GM21723 (cell line): ENCODE data around the gene GOLGA6L2.
"Not testable (repeated sequence)": the region's sequence is repeated elsewhere in the genome, so short reads cannot be mapped to it uniquely, and the experiment has no call there.

ENCODE experiments used
- ATAC-seq: cut with Tn5 transposase; IDR thresholded peaks from one replicate; pipeline ENCODE4 v1.9.1; 2021; ENCODE audit warnings: mild to moderate bottlenecking, moderate library complexity; ENCODE audit not compliant: unreplicated experiment

The GOLGA6L2 gene

GRCh38 chr15:23425327-23425726 lies 21.7 kb downstream of the GOLGA6L2 start:
- ATAC-seq = not testable (repeated sequence)

DNA sequence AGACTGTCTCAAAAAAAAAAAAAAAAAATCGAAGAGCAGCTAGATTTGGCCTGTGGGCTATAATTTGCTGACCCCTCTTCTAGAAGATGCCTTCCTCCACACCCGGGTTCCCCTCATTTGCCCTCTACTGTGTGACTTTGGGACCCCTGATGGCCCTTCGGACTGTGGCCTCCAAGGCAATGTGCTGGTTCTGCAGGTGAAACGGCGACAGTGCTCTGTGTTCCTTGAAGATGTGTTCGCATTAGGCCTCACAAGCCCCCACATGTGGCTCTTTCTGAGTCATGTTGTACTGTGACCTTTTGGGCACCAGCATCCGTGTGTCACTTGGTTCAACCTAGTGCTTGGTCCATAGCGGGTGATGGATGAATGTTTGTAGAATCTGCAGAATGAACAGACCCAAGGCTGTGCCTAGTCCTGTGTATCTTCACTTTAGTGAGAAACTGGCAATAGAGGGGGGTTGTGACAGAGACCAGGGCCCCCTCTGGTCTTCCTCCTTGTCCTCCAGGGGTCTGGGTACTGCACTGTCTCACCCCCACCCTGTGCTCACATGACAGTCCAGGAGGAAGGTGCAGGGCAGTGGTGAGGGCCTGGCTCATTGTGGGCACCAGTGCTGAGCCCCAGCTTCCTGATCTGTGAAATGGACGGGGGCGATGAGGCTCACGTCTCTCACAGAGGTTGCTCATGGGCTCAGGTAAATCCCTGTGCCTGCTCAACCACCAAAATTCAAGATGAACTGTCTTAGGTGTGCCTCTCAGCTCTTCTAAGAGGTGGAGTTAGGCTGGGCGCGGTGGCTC lies 22.7 kb downstream of the GOLGA6L2 start:
- ATAC-seq = no peak

- ATAC-seq = peak; percentile 60
Observed at GRCh38 chr15:23422946-23423708, 23.9 kb downstream of the GOLGA6L2 start.

DNA sequence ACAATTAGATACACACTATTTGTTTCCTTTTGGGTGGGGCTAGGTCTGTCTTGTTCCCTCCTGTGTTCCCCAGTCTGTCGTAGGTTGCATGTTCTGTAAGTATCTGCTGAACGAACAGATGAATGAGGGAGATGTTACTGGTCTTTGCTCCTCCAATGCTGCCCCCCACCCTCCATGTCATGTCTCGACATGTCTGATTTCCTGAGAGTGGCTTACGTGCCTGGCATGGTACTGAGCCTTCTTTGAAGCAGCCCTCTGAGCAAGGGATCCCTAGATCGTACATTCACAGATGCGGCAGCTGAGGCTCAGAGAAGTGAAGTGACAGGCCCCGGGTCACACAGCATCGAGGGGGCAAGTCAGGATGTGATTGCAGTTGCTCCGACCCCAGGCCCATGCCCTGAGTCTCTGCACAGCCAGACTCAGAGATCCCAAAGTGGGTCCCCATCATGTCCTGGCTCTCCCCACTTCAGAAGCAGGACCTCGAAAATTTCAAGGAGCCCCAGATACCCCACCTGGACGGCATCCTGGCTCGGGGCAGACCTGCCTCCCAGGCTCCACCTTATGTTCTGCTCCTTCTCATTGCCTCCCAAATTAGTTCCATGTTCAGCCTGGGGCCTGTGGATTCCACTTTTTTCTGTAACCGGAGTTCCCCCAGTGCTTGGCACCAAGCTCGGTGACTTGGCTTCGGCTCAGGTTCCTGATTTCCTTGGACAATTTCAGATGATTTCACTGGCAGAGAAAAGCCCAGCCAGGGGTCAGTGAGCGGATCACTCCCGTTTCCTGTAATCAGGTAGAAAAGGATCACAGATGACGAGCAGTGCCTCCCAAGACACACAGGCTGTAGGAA lies 24.7 kb downstream of the GOLGA6L2 start:
- ATAC-seq = no peak

GRCh38 chr15:23420806-23421575 lies 26.1 kb downstream of the GOLGA6L2 start:
- no peak for ATAC-seq

DNA sequence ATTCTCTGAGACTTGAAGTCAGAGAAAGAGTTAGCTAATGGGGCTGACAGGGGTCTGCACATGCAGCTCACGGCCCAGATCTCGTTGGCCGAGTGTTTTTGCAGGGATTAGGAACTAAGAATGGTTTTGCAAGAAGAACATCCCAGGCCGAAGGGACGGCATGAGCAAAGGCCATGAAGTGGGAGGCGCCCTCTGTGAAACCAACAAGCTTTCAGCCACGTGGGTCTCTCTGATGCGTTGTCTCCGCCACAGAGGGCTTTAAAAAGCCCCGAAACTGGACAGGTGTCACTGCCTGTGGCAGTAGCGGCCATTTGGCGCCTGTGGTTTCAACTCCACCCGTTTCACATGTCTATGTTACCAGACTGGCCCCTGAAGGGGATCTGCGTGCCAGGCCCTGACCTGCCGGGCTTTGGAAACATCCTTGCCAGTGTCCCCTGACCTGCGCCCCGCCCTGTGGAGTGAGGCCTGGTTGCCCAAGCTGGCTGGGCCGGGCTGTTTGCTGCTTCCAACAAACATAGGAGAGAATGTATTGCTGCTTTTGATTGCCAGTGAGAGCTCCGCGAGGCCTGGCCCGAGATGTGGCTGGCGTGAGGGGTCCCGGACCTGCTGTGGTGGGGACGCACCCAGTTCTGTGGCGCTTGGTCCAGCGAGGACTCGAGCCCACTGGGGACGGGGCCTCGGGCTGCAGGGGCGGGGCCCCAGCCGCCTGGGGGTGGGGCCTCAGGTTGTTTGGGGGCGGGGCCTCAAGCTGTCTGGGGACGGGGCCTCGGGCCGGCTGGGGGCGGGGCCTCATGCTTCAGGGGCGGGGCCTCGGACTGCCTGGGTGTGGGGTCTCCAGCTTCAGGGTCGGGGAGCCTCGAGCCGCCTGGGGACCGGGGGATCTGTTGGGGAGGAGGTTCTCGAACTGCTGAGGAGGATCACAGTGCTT lies 30.4 kb downstream of the GOLGA6L2 start:
- ATAC-seq = no peak

DNA sequence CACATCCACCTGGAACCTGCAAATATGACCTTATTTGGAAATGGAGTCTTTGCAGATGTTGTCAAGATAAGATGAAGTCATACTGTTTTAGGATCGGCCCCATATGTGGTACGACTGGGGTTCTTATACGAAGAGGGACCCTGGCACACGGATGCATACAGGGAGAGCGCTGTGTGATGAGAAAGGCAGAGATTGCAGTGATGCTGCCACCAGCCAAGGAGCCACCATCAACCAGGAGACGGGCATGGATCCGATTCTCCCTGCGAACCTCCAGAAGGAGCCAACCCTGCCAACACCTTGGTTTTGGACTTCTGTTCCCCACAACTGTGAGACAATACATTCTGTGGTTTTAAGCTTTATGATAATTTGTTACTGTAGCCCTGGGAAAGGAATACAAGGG lies 31.2 kb downstream of the GOLGA6L2 start:
- not testable (repeated sequence) for ATAC-seq

DNA sequence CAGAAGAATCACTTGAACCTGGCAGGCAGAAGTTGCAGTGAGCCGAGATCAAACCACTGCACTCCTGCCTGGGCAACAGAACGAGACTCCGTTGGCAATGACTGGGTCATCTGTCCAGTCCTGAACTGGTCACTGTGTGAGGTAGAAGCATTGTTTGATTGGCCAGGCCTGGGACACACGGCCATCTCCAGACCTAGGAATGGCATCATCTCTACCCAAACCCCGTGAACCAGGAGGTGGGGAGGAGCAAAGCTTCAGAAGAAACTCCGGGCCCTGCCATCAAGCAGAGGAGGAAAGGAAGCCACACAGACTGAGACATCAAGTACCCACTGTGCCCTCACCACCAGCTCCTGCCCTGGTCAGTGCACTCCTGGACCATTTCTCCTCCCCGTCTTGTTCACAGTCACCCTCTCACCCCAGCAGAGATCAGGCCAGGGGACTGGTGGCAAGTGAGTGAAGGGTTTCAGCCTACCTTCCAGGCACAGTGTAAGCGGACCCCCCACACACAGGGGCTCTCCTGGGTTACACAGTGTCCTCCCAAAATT lies 31.6 kb downstream of the GOLGA6L2 start:
- no peak for ATAC-seq

GRCh38 chr15:23412881-23413600 lies 34.0 kb downstream of the GOLGA6L2 start:
- ATAC-seq = not testable (repeated sequence)

DNA sequence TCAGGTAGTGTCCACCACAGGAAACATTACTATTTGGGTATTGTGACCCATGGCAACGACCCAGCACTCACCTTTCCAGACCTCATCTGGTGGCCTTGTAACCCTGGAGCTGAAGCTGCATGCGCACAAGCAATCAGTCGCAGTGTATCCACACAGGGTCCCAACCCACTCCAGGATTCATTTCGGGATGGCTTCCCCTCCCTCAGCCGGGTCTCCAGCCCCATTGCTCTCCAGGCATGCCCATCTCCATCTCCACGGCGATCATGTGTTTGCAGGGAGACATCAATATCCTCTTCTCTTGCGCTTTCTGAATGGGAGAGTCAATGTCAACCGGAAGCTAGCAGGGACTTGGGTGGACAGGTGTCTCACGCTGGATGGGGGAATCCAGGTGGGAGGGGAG lies 35.2 kb downstream of the GOLGA6L2 start:
- ATAC-seq = no peak

- ATAC-seq = no peak
Observed at GRCh38 chr15:23403550-23403949, 43.5 kb downstream of the GOLGA6L2 start.

- ATAC-seq = no peak
Observed at GRCh38 chr15:23402544-23402943, 44.5 kb downstream of the GOLGA6L2 start.

DNA sequence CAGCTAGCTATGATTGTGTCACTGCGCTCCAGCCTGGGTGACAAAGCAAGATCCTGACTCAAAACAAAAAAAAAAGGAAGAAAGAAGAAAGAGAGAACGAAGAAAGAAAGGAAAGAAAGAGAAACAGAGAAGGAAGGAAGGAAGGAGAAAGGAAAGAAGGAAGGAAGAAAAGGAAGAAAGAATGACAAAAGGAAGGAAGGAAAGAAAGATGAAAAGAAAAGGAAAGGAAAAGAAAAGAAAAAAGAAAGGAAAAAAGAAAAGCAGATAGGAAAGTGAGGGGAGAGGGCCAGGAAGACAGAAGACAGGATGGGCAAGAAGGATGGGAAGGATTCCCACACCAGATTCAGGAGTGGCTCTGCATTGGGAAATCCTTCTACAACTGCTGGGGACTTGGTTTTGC lies 44.9 kb downstream of the GOLGA6L2 start:
- ATAC-seq = no peak

DNA sequence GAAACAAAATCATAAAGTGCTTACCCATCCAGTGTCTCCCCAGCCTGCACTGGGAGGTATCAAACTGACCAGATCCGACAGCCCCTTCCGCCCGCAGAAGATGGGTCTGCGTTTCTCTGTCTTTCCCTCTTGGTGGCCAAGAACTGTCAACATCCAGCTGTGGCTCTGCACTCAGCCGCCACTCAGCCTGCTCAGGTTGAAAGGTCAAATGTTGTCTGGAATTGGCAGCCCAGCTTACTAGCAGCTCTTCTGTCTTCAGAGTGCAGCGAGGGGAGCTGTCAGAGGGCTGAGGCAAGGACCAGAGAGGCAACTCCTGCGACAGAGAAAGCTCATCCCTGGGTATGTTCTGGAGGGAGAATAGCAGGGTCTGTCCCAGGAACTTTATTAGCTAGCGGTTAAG lies 45.4 kb downstream of the GOLGA6L2 start:
- no peak for ATAC-seq

- not testable (repeated sequence) for ATAC-seq
Observed at GRCh38 chr15:23399207-23399606, 47.8 kb downstream of the GOLGA6L2 start.

DNA sequence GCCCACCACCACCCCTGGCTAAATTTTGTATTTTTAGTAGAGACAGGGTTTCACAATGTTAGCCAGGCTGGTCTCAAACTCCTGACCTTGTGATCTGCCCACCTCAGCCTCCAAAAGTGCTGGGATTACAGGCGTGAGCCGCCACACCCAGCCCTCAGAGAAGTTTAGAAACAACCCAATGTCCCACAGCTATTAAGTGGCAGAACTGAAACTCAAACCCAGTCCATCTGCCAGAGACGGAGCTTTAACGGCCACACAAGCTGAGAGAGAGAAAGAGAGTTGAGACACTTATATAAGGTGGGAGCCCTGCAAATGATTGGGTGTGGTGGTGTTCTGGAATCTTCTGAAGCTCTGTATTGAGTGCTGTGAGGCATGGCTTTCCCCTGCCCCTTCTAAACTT lies 48.7 kb downstream of the GOLGA6L2 start:
- ATAC-seq = not testable (repeated sequence)

DNA sequence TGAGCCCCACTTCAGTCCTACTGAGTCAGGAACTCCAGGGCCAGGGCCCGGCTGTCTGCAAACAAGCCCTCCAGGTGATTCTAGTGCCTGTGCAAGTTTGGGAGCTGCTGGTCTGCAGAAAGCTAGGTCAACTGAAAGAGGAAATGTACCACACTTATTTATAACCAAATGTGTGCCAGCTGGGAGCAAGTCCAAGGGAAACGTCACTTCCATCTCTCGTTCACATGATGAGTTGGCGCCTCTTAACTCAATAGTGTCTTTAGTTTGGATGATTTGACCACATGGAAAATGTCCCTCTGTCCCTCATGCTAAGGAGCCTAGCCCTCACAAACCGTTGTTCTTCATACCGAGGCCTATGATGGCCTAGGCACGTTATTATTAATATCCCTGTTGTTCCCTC lies 49.3 kb downstream of the GOLGA6L2 start:
- ATAC-seq = no peak

GRCh38 chr15:23395832-23396231 lies 51.2 kb downstream of the GOLGA6L2 start:
- ATAC-seq = no peak
